GM19025 (cell line): Measurements from ENCODE around the gene TRPM1.

ENCODE experiments used
- ATAC-seq: cut with Tn5 transposase; IDR thresholded peaks from one replicate; pipeline ENCODE4 v1.9.1; 2021; ENCODE audit warnings: mild to moderate bottlenecking, low read depth, moderate library complexity; ENCODE audit not compliant: unreplicated experiment

Gene TRPM1

GRCh38 chr15:31101262-31102038 is at the start of gene TRPM1:
Gene TRPM1, minus strand, starts transcription at chr15:31101725. Its CDS starts 20,370 bp downstream, at chr15:31081355.
- ATAC-seq, result no peak

GRCh38 chr15:31150732-31151231 is 49.3 kb upstream of the TRPM1 start:
- no peak for ATAC-seq

DNA sequence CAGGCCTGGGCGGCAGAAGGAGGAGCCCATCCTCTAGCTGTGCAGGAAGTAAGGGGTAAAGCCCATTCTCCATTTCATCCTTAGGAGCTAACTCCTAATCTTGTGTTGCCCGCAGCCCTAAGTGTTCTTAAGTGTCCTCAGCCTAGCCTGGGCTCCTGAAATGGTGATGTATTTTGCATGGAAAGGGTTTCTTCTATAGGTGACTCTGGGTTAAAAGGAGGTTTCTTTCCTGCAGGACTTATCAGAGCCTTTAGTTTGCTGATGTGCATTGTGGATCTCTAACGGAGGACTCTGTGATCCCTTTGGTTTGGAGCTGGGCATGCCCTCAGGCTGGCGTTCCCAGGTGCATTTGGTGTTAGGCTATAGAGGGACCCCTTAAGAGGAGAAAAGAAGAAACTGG is 48.5 kb upstream of the TRPM1 start:
- no peak for ATAC-seq

DNA sequence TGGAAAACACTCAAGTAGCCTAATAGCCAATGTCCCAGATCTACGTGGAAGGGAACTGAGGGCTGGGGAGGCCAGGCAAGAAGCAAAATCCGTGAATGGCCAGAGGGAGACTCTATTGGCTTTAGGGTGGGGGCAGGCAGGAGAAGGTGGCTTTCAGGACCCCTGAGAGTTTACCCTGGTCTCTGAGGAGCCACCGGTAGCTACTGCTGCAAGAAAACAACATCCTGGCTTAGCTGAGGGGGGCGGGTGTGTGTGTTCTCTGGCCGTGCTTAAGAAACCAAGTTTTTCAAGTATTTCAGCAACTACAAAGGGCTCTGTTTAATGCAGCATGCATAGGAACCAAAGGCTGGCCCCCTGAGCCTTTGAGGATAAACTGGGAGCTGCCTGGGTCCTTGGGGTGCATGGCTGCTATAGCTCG is 47.6 kb upstream of the TRPM1 start:
- ATAC-seq, result no peak

GRCh38 chr15:31148297-31149087 is 47.0 kb upstream of the TRPM1 start:
- no peak for ATAC-seq

GRCh38 chr15:31147944-31148296 is 46.4 kb upstream of the TRPM1 start:
- ATAC-seq, result no peak

DNA sequence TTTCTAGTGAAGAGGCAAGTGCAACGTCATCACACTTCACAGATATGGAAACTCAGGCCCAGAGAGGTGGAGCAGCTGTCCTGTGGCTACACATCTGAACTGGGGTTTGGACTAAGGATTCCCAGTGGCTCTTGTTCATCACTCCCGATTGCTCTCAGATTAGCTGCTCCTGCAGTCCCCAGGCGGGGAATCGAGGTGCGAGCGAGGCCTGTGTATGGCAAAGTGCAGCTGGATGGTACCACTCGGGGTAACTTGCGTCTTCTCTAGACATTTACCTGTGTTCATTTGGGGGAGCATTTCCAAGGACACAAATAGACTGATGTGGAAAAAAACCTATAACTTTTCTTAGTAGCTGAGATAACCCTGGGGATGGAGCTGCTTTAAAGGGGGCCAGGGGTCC is 45.9 kb upstream of the TRPM1 start:
- ATAC-seq, result no peak

- no peak for ATAC-seq
Measured at GRCh38 chr15:31145271-31145911, 43.9 kb upstream of the TRPM1 start.

DNA sequence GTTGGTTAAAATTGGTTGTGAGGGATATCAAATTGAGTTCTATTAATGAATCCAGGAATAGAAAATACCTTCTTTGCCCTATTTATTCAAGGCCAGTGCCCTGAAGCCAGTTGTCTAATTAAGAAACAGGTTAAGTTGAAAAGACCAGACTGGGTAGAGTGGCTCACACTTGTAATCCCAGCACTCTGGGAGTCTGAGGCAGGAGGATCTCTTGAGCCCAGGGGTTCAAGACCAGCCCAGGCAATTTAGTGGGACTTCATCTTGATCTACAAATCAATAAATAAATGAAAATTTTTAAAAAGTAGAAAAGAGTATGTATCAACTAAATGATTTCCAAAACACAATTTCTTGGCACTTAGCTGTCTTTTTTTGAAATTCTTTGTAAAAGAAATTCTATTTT is 40.3 kb upstream of the TRPM1 start:
- no peak for ATAC-seq

- no peak for ATAC-seq
Measured at GRCh38 chr15:31136607-31137328, 35.2 kb upstream of the TRPM1 start.

DNA sequence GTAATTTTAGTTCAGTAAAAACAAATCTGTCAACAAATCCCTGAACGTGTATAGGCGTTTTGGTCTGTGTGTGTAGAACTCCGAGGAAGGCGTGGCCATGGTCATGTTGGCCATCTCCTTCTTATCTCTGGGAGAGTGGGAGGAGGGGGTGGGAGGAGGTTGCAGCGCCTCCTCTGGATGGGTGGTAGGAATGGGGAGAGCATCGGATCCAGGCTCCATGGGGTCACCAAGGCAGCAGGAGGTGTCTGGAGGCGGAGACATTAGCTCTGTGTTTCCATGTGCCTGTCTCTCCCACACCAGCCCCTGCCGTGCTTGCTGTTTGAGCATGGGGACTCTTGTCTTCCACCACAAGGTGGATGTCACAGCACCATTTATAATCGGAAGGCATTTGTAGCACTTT is 34.5 kb upstream of the TRPM1 start:
- ATAC-seq, result no peak

DNA sequence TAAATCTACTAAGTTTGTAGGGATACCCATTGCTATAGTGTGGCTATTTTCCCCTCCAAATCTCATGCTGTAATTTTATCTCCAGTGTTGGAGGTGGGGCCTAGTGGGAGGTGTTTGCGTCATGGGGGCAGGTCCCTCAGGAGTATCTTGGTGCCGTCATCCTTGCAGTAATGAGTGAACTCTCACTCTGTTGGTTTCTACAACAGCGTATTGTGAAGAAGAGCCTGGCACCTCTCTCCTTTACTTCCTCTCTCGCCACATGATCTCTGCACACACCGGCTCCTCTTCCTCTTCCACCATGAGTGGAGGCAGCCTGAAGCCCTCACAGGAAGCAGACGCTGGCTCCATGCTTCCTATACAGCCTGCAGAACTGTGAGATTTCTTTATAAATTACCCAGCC is 34.0 kb upstream of the TRPM1 start:
- ATAC-seq, result no peak

GRCh38 chr15:31133890-31134289 is 32.4 kb upstream of the TRPM1 start:
- ATAC-seq, result no peak

GRCh38 chr15:31131853-31132375 is 30.4 kb upstream of the TRPM1 start:
- no peak for ATAC-seq

DNA sequence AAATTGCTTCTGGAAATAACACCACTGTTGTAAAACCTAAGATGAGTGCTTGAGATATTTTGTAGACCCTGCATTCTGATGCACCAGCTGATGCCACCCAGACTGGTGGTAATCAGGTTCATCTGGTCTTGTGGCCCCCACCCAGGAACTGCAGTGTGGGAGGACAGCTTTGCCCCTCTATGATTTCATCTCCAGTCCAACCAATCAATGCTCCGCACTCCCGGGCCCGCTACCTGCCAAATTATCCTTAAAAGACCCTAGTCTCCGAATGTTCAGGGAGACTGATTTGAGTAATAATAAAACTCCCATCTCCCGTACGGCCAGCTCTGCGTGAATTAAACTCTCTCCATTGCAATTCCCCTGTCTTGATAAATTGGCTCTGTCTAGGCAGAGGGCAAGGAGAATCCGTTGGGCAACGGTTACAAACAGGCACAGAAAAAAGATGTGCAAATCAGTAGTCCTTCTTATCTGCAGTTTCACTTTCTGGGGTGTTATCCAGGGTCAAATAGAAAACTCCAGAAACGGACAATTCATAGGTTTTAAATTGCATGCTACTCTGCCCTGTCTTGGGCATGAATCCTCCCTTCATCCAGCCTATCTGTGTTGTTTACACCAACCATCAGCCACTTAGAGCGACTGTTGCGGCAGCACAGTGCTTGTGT is 29.2 kb upstream of the TRPM1 start:
- no peak for ATAC-seq

DNA sequence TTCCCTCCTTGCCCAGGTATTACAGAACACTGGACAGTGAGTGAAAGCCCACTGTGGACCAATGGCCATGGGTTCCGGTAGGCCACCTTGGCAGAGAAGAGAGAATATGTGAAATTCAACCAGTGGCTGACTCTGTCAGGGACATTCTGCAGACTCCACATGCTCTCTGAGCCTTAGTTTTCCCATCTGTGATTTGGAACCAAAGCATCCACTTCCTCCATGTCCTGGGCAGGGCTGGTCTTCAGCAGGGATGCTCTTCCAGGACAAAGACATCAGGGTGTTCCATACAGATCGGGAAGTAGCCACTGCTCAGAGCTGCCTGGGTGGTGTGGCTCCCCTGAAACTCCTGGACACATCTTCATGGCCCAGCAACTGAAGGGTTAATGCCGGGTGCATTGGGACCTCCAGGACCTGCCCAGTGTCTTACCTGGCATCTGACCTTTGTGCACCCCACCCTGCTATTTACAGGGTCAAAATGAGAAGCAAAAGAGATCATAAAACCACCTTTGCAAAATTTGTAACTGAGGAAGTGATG is 28.3 kb upstream of the TRPM1 start:
- no peak for ATAC-seq

- no peak for ATAC-seq
Measured at GRCh38 chr15:31128919-31129768, 27.6 kb upstream of the TRPM1 start.

- no peak for ATAC-seq
Measured at GRCh38 chr15:31128477-31128876, 27.0 kb upstream of the TRPM1 start.
